Thyroid gland (tissue), 4 donors: ENCODE data around the gene CHGA. TPM values are rescaled to one million over a fixed set of nuclear protein-coding genes. Genes with fewer than 3 reads are reported as not detected.

Experiments used
- DNase-seq, 2 donors: peaks; one replicate each; pipeline ENCODE4 v3.0.0-alpha.2; 2019
- H3K27ac ChIP-seq, 3 donors: fragments of 200-600 bp; sonication (generic); 1 replicate in 2 of 3; 2 replicates in 1 of 3; pipeline ENCODE4 v1.5.1; 2016 to 2019; ENCODE audit warnings: mild to moderate bottlenecking in 1 of 3, moderate library complexity in 1 of 3
- H3K27me3 ChIP-seq: fragments of 200-600 bp; sonication (generic); one replicate; pipeline ENCODE4 v1.5.1; 2019
- H3K36me3 ChIP-seq, 2 donors: fragments of 200-600 bp; sonication (generic); one replicate each; pipeline ENCODE4 v1.5.1; 2016 to 2019
- H3K4me1 ChIP-seq, 2 donors: fragments of 200-600 bp; sonication (generic); one replicate each; pipeline ENCODE4 v1.5.1; 2017 to 2019
- H3K4me3 ChIP-seq, 3 donors: fragments of 200-600 bp; sonication (generic); replicated peaks in 1 of 3; 1 replicate in 2 of 3; 2 replicates in 1 of 3; pipeline ENCODE4 v1.5.1; 2016; ENCODE audit warnings: mild to moderate bottlenecking in 1 of 3
- H3K9me3 ChIP-seq: fragments of 200-600 bp; sonication (generic); one replicate; pipeline ENCODE4 v1.5.1; 2017
- POLR2A ChIP-seq, 2 donors: fragments of 450-650 bp; IDR thresholded peaks; one replicate each; pipeline ENCODE4 v1.6.1; 2017; ENCODE audit warnings: antibody characterized with exemption in 2 of 2, mild to moderate bottlenecking in 2 of 2, moderate library complexity in 1 of 2
- WGBS, 2 donors: methylation state at CpG; one replicate each; pipeline ENCODE4 v1.1.5; 2017; 5-methylcytosine and 5-hydroxymethylcytosine counted together
- intact Hi-C: fragments of 100-400 bp; cut with DNase I; formaldehyde crosslinking; loops from one replicate; pipeline ENCODE4 v1.15.1; 2023
- total RNA-seq, 4 donors: library from RNA; depleted of rRNA; stranded (reverse); fragments of >200 nt; gene quantifications; one replicate each; pipeline ENCODE4 v1.2.3, GENCODE V29; 2016
- TF ChIP-seq, protein P1 (sequence below), 6 experiments: fragments of 200-600 bp in 3 of 6; fragments of 450-650 bp in 3 of 6; sonication (generic) in 3 of 6; IDR thresholded peaks; one replicate each; pipeline ENCODE4 v1.5.1; 2016 to 2019; ENCODE audit warnings: antibody characterized with exemption in 6 of 6, mild to moderate bottlenecking in 2 of 6, inconsistent platforms in 1 of 6, moderate library complexity in 1 of 6

Gene CHGA
- total RNA-seq, 4 donors from 2014 or later: 0.54 to 9.6 (median 1.5) TPM

DNA sequence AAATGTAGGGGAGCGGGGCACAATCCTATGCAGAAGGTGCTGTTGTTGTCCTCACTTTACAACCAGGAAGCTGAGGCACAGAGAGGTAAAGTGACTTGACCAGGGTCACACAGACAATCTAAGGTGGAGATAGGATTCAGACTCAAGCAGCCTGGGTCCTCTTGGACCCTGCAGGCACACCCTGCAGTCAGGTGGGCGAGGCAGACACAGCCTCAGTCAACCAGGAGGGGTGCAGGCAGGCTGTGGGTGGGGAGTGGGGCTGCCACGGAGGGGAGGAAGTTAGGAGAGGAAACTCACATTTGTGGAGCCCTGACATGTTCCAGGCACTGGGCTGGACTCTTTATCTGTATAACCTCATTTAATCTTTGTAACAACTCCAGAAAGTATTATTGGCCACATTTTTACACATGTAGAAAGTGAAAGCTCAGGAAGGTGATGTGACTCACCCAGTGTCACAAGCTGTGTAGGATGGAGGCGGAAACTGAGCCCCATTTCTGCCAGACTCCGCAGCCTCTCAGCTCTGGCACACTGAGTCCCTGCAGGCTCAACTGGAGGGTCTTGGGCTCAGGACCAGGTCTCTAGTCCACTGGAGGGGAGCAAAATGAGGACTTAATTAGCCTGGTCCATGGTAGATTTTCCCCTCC lies 24.9 kb upstream of the CHGA start:
- Histone ChIP-seq H3K36me3 (no peaks in the 10 kb centered on the region), H3K4me1 (no peaks in the 10 kb centered on the region), H3K9me3 (no peaks in the 10 kb centered on the region), H3K27me3 (no peaks in the 10 kb centered on the region), H3K4me3 (no peak overlapping the region), H3K27ac (no peak overlapping the region)
- intact Hi-C loops: no loop called here
- no peak for DNase-seq
- 85 to 86% methylated on average over 5 of the region's 5 CpGs for WGBS, 2 donors
- TF ChIP-seq, protein P1, sequence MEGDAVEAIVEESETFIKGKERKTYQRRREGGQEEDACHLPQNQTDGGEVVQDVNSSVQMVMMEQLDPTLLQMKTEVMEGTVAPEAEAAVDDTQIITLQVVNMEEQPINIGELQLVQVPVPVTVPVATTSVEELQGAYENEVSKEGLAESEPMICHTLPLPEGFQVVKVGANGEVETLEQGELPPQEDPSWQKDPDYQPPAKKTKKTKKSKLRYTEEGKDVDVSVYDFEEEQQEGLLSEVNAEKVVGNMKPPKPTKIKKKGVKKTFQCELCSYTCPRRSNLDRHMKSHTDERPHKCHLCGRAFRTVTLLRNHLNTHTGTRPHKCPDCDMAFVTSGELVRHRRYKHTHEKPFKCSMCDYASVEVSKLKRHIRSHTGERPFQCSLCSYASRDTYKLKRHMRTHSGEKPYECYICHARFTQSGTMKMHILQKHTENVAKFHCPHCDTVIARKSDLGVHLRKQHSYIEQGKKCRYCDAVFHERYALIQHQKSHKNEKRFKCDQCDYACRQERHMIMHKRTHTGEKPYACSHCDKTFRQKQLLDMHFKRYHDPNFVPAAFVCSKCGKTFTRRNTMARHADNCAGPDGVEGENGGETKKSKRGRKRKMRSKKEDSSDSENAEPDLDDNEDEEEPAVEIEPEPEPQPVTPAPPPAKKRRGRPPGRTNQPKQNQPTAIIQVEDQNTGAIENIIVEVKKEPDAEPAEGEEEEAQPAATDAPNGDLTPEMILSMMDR (IDR thresholded peaks at IDR 0.05): no peak
- no peak for TF ChIP-seq POLR2A (IDR thresholded peaks at IDR 0.05)

DNA sequence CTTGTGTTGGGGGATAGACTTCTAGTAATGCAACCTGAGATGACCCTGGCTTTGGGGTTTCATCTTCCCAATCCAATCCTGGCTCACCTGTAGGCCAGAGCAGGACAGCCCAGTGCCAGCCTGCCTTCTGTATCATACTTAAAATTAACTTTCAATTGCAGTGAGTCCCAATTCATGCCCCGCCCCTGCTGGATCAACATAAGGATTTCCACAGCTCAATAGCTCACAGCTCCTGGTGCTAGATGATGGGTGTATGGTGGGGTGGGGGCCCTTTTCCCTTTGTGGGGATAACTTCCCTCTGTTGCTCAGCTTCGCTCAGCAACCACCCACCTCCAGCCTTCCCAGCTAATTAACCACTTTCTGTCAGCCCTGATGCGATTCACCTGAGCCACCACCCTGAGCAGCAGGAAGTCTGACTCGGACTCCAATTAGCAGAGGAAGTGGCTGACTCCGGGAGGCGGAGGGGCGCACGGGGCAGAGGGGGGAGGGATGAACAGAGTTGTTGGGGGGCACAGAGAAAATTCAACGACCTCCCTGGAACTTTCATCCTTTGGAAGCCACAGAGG lies 24.3 kb upstream of the CHGA start:
- TF ChIP-seq, protein P1 (IDR thresholded peaks at IDR 0.05): no peak
- TF ChIP-seq POLR2A (IDR thresholded peaks at IDR 0.05): no peak
- 51 to 55% methylated on average over 9 of the region's 9 CpGs for WGBS, 2 donors
- H3K27ac ChIP-seq: no peak overlapping the region
- no peaks in the 10 kb centered on the region for H3K27me3 ChIP-seq
- no peaks in the 10 kb centered on the region for H3K9me3 ChIP-seq
- intact Hi-C loops: no loop called here
- no peaks in the 10 kb centered on the region for H3K4me1 ChIP-seq
- no peaks in the 10 kb centered on the region for H3K36me3 ChIP-seq
- no peak overlapping the region for H3K4me3 ChIP-seq
- no peak for DNase-seq

DNA sequence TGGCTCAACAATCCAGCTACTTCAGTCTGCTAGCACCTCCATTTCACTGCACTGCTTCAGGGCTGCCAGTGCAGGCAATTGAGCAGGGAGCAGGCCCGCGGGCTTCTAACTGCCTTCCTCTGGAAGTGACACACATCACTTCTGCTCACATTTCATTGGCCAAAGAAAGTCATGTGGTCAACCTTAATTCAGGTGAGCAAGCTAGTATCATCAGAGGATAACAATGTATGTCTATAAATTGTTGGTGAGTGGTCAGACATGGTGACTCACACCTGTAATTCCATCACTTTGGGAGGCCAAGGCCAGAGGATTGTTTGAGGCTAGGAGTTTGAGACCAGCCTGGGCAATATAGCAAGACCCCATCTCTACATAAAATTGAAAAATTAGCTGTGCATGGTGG lies 22.3 kb upstream of the CHGA start:
- H3K27me3 ChIP-seq: no peaks in the 10 kb centered on the region
- TF ChIP-seq, protein P1 (IDR thresholded peaks at IDR 0.05): no peak
- TF ChIP-seq POLR2A (IDR thresholded peaks at IDR 0.05): no peak
- no peak for DNase-seq
- WGBS, 2 donors: 95 to 100% methylated on average over 2 of the region's 2 CpGs
- intact Hi-C loops: no loop called here
- no peaks in the 10 kb centered on the region for H3K36me3 ChIP-seq
- H3K4me1 ChIP-seq: no peaks in the 10 kb centered on the region
- no peaks in the 10 kb centered on the region for H3K9me3 ChIP-seq
- no peak overlapping the region for H3K27ac ChIP-seq
- H3K4me3 ChIP-seq: no peak overlapping the region

DNA sequence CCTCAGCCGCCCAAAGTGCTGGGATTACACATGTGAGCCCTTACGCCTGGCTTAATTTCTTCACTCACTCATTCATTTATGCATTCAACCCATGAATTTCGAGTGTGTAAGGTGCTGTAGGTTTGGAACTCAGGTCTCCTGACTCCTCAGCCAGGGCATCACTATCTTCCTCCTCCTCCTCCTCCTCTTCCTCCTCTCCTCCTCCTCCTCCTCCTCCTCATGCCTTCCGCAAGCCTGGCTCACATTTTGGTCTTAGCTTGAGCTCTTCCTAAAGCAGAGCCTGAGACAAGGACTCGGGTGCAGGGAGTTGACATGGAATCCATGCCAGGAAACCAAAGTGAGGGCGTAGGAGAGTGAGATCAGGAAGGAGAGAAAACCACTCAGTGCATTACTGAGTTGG lies 20.8 kb upstream of the CHGA start:
- TF ChIP-seq, protein P1 (IDR thresholded peaks at IDR 0.05): no peak
- no peak for TF ChIP-seq POLR2A (IDR thresholded peaks at IDR 0.05)
- no peak overlapping the region for H3K4me3 ChIP-seq
- H3K27me3 ChIP-seq: no peaks in the 10 kb centered on the region
- DNase-seq: no peak
- H3K36me3 ChIP-seq: no peaks in the 10 kb centered on the region
- no peaks in the 10 kb centered on the region for H3K9me3 ChIP-seq
- intact Hi-C loops: no loop called here
- no peaks in the 10 kb centered on the region for H3K4me1 ChIP-seq
- H3K27ac ChIP-seq: no peak overlapping the region
- WGBS, 2 donors: 74 to 76% methylated on average over 6 of the region's 6 CpGs

DNA sequence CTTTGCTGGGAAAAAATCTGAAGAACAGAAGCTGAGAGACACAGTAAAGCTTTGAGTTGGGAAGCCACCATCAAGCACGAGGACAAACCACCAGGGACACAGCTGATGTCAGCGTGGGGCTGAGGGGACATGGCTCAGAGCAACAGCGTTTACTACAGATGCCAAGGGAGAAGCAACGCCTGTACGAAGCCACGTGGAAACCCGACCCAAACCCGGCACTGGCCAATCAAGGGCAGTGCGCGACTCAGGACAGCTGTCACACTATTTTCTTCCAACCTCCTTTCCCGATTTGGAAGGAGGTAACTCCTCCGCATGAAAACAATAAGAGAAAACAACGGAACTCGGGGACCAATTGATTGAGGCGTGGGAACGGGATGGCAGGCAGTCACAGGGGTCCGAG lies 20.2 kb upstream of the CHGA start:
- Histone ChIP-seq H3K4me1 (no peaks in the 10 kb centered on the region), H3K36me3 (no peaks in the 10 kb centered on the region), H3K4me3 (no peak overlapping the region), H3K9me3 (no peaks in the 10 kb centered on the region), H3K27me3 (no peaks in the 10 kb centered on the region), H3K27ac (no peak overlapping the region)
- DNase-seq: no peak
- intact Hi-C loops: no loop called here
- WGBS, 2 donors: 8 to 16% methylated on average over 17 of the region's 17 CpGs
- TF ChIP-seq, protein P1 (IDR thresholded peaks at IDR 0.05): no peak
- TF ChIP-seq POLR2A (IDR thresholded peaks at IDR 0.05): no peak
